Globus pallidus (tissue), 1 donor: Measurements from ENCODE around the gene DNAJB13.
"Not testable (repeated sequence)": the region's sequence is repeated elsewhere in the genome, so short reads cannot be mapped to it uniquely, and the experiment has no call there.

Source experiments
- DNase-seq: peaks from one replicate; pipeline ENCODE4 v3.0.0-alpha.2; 2015; ENCODE audit warnings: low spot score

Gene DNAJB13

GRCh38 chr11:73977856-73978519 lies 27.2 kb downstream of the DNAJB13 start:
- no peak for DNase-seq

GRCh38 chr11:73978576-73979086 lies 27.8 kb downstream of the DNAJB13 start:
- DNase-seq, result no peak

- no peak for DNase-seq
Observed at GRCh38 chr11:73980001-73980961, 29.5 kb downstream of the DNAJB13 start.

GRCh38 chr11:73981051-73981805 lies 30.4 kb downstream of the DNAJB13 start:
- DNase-seq, result no peak

- DNase-seq, result peak; percentile 83
Observed at GRCh38 chr11:73982595-73982989, 31.8 kb downstream of the DNAJB13 start, which contains the start of gene UCP2. Gene UCP2 (minus strand): TSS chr11:73982843. CDS start chr11:73978378, 4,465 bp downstream.

- DNase-seq, result peak; percentile 96
Observed at GRCh38 chr11:73982990-73983740, 32.3 kb downstream of the DNAJB13 start.

- DNase-seq, result no peak
Observed at GRCh38 chr11:73983741-73984538, 33.1 kb downstream of the DNAJB13 start.

- DNase-seq, result not testable (repeated sequence)
Observed at GRCh38 chr11:73985661-73986060, 34.8 kb downstream of the DNAJB13 start.

- DNase-seq, result no peak
Observed at GRCh38 chr11:73988227-73988626, 37.4 kb downstream of the DNAJB13 start.

GRCh38 chr11:73989156-73989555 lies 38.3 kb downstream of the DNAJB13 start:
- no peak for DNase-seq

- no peak for DNase-seq
Observed at GRCh38 chr11:73990730-73991129, 39.9 kb downstream of the DNAJB13 start.

GRCh38 chr11:73991471-73992006 lies 40.7 kb downstream of the DNAJB13 start:
- no peak for DNase-seq

- no peak for DNase-seq
Observed at GRCh38 chr11:73995247-73995646, 44.4 kb downstream of the DNAJB13 start.

- DNase-seq, result no peak
Observed at GRCh38 chr11:73995731-73996130, 44.9 kb downstream of the DNAJB13 start.

GRCh38 chr11:73996161-73996747 lies 45.4 kb downstream of the DNAJB13 start:
- no peak for DNase-seq

- DNase-seq, result no peak
Observed at GRCh38 chr11:73997120-73997770, 46.4 kb downstream of the DNAJB13 start.

- DNase-seq, result no peak
Observed at GRCh38 chr11:73998846-73999575, 48.2 kb downstream of the DNAJB13 start.

- DNase-seq, result no peak
Observed at GRCh38 chr11:73999581-74000306, 48.9 kb downstream of the DNAJB13 start.
